Activated T-cell treated with anti-CD3 and anti-CD28 coated beads, Interleukin-2, amount 50 U/mL, for 48 hours (primary cell): ENCODE results near the gene BLOC1S1.
A peak's percentile ranks its signal among the peaks of the same experiment; 100 is the strongest.

Experiments used
- DNase-seq, 2 experiments: peaks; one replicate each; pipeline ENCODE4 v3.0.0-alpha.2; 2020

Gene BLOC1S1

GRCh38 chr12:55712700-55713415, 3.0 kb upstream of the BLOC1S1 start:
- no peak for DNase-seq

GRCh38 chr12:55713721-55714120, 2.1 kb upstream of the BLOC1S1 start:
- DNase-seq, result no peak

DNA sequence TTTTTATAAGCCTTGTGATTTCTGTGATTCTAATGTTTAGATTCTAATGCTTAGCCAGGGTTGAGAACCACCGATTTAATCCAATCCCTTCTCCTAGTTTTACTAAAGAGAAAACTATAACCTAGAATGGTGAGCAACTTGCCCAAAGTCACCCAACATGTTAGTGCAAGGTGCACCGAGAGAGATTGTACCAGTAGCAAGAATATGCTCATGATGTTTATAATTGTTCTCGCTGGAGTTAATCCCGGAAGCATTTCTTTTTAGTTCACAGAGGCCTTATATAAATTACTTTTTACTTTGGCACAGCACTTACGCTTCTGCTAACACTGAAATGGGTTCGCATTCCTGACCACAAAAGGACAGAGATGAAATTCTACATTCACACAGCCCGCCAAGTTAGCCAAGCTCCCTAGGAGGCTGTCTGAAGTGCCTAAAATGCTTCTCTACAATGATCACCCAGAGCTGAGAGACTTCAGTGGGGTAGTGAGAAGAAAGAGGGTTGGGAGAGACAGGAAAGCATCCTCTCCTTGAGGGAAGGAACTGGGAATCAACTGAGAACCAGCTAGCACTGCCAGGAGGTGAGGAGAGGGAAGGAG, 579 bp upstream of the BLOC1S1 start:
- no peak for DNase-seq

GRCh38 chr12:55716582-55716957, 724 bp downstream of the BLOC1S1 start:
- no peak for DNase-seq

- peak; percentile 51 to 61 for DNase-seq
These were observed 1.5 kb downstream of the BLOC1S1 start for GRCh38 chr12:55717011-55718007.

GRCh38 chr12:55718015-55718414, 2.2 kb downstream of the BLOC1S1 start:
- DNase-seq, result no peak

- no peak for DNase-seq
These were observed 2.9 kb downstream of the BLOC1S1 start for GRCh38 chr12:55718624-55719275.

- no peak for DNase-seq
These were observed 3.5 kb downstream of the BLOC1S1 start for GRCh38 chr12:55719371-55719770.

- no peak for DNase-seq
These were observed 4.3 kb downstream of the BLOC1S1 start, which contains the start of gene RDH5 for GRCh38 chr12:55720071-55720564. RDH5 (plus strand) TSS chr12:55720393; CDS start chr12:55721185, 792 bp downstream.

GRCh38 chr12:55720894-55721444, 5.1 kb downstream of the BLOC1S1 start:
- no peak for DNase-seq

- no peak for DNase-seq
These were observed 5.9 kb downstream of the BLOC1S1 start for GRCh38 chr12:55721601-55722213.

GRCh38 chr12:55722948-55723347, 7.1 kb downstream of the BLOC1S1 start:
- no peak for DNase-seq

DNA sequence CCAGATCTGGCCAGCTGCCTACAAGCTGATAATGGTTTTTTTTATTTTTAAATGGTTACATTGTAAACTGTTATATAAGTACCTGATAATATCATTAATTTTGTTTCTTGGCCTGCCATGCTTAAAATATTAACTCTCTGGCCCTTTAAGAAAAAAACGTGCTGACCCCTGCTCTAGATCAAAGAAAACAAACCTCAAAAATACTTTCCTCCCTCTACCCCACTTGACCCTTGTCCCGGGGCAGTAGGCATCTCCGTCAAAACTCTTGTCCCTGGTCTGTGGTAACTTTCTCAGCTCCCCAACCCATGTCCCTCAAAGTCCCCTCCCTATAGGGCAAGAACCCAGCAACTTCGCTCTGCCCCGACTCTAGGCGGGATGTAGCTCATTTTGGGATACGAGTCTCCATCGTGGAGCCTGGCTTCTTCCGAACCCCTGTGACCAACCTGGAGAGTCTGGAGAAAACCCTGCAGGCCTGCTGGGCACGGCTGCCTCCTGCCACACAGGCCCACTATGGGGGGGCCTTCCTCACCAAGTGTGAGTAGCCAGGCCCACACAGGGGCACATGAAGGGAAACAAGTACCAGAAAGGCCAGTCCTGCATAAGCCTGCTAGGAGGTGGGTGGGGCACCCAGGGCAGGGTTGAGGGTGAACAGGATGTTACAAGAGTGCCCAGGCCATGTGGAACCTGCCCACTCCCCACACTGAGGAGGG, 7.8 kb downstream of the BLOC1S1 start:
- no peak for DNase-seq

DNA sequence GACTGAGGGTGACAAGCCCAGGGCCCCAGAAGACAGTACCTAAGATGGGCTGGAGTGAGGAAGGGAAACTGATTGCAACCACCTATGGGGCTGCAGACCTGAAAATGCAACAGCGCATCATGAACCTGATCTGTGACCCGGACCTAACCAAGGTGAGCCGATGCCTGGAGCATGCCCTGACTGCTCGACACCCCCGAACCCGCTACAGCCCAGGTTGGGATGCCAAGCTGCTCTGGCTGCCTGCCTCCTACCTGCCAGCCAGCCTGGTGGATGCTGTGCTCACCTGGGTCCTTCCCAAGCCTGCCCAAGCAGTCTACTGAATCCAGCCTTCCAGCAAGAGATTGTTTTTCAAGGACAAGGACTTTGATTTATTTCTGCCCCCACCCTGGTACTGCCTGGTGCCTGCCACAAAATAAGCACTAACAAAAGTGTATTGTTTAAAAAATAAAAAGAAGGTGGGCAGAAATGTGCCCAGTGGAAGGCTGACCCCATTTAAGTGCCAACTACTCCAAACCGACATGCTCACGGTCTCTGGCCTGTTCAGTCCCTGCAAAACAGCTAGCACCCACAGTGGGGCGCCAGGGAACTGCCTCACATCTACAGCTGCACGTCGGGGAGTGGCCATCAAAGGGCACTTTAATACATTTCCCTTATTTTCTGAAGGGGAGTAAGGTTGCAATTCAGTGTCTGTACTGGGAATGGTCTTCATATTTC, 8.5 kb downstream of the BLOC1S1 start:
- peak; percentile 79 to 80 for DNase-seq

DNA sequence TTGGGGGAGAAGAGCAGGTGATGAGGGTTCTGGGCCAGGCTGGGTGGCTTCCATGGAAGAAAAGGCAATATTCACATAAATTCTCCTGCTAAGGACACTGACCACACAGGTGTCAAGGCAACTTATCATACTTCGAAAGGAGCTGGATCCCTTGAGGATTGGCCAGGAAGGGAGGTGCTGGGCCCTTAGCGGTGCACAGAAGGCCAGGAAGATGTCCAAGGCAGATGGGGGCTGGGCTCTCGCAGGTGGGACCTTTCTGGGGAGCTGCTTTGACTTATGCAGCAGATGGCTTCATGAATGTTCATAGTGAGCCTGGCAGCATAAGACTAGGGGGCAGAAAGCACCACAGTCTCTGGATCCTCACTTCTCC, 9.1 kb downstream of the BLOC1S1 start:
- DNase-seq, result no peak

DNA sequence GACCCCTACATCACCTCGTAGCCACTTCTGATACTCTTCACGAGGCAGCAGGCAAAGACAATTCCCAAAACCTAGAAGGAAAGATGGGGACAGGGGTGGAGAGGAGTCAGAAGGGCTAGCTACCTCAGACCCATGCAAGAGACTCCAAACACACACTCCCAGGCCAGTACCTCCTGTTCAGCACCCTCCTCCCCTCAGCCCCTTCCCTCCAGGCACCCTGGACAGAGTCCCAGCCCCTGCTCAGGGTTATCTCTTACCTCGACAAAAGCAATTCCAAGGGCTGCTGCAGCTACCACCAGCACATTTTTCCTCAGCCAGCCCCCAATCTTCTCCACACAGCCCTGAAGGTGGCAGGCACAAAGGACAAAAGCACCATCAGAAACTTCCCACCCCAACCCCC, 9.7 kb downstream of the BLOC1S1 start:
- DNase-seq, result no peak

- DNase-seq, result no peak
These were observed 11.1 kb downstream of the BLOC1S1 start for GRCh38 chr12:55726971-55727370.

DNA sequence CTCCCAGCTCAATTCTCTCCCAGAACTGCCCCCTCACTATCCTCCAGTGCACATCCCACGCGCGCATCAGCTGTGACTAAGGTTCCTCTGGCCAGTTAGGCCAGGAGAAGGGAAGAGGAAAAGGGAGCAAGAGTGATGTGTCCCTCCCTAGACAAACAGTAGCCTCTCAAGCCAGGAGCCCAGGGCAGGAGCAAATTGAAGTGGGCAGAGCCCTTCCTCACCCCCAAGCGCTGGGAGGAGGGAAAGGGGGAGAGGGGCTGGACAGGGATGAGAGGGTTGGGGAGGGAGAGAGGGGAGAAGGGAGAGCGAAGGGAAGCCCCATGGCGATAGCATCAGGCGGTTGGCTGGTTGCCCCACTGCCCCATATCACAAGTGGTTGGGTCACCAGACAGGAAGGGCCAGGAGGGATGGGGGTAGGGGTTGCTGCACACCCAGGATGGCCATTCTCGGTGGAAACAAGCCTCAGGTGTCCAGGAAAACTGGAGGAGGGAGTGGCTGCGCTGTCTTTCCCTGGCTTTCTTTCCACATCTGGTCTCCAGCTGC, 11.9 kb downstream of the BLOC1S1 start:
- DNase-seq, result no peak

DNA sequence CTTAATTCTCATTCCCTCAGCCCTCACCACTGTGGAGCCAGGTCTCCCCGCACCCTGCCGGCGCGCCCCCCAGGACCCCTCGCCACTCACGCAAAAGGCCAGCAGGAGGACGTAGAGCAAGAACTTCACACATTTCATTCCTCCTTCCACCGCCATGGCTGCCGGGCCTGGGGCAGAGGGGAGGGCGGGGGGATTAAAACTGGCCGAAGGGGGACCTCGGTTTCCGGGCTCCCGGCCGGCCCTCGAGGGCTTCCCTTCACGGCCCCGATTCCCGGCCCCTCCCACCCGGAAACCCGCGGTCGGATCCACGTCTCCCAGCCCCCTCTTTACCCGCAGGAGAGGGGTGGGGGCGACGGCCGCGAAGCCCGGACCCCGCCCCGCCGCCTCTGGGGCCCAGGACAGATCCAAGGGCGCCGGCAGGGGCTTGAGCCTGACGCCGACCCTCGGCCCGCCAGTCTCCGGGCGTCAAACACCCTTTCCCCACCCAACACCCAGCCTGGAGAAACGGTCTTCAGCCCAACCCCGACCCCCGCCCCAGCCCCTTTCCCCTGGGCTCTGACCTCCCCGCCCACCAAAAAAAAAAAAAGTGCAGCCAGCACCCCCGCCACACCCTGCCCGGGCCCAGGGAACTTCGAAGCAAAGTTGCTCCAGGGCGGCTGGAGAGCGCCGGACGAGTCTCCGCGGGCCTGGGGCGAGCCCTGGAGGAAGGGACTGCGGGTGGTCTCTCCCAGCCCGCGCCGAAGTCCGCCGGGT, 12.5 kb downstream of the BLOC1S1 start:
- DNase-seq, result peak in 1 of 2 experiments; percentile 52
